Left ventricle myocardium inferior (tissue), 1 donor: ENCODE data around the gene PSG6. TPM values are rescaled to one million over a fixed set of nuclear protein-coding genes. Genes with fewer than 3 reads are reported as not detected.
"Not testable (repeated sequence)": the region's sequence is repeated elsewhere in the genome, so short reads cannot be mapped to it uniquely, and the experiment has no call there.

Source experiments
- DNase-seq: peaks from one replicate; pipeline ENCODE4 v3.0.0-alpha.2; 2020
- H3K27ac ChIP-seq: fragments of 200-600 bp; replicated peaks from 2 replicates; pipeline ENCODE4 v1.8.0; 2021
- H3K27me3 ChIP-seq: fragments of 200-600 bp; 2 replicates; pipeline ENCODE4 v1.8.0; 2021; ENCODE audit warnings: low read depth
- H3K36me3 ChIP-seq: fragments of 200-600 bp; 2 replicates; pipeline ENCODE4 v1.8.0; 2021
- H3K4me1 ChIP-seq: fragments of 200-600 bp; 2 replicates; pipeline ENCODE4 v1.8.0; 2021
- H3K4me3 ChIP-seq: fragments of 200-600 bp; 2 replicates; pipeline ENCODE4 v1.8.0; 2021; ENCODE audit warnings: mild to moderate bottlenecking, moderate library complexity
- H3K9me3 ChIP-seq: fragments of 200-600 bp; replicated peaks from 2 replicates; pipeline ENCODE4 v1.8.0; 2021
- intact Hi-C: fragments of 100-400 bp; cut with micrococcal nuclease; formaldehyde crosslinking; loops from one replicate; pipeline ENCODE4 v1.11.0; 2022
- total RNA-seq: library from RNA; stranded (reverse); fragmentation: NEBNext Ultra II Directional; extraction: Animal tissue kit (Norgen Biotek cat#: 25700); gene quantifications from one replicate; pipeline ENCODE4 v1.2.1, GENCODE V29; 2021
- TF ChIP-seq, protein P1 (sequence below): fragments of 200-600 bp; IDR thresholded peaks from 2 replicates; pipeline ENCODE4 v1.8.0; 2021; ENCODE audit warnings: antibody characterized with exemption, mild to moderate bottlenecking, borderline replicate concordance
- donor health status: DM: no; HTN: yes; CAD: no; lungs with severe emphysema.

The PSG6 gene
- total RNA-seq, 1 donor from 2014 or later = not detected

DNA sequence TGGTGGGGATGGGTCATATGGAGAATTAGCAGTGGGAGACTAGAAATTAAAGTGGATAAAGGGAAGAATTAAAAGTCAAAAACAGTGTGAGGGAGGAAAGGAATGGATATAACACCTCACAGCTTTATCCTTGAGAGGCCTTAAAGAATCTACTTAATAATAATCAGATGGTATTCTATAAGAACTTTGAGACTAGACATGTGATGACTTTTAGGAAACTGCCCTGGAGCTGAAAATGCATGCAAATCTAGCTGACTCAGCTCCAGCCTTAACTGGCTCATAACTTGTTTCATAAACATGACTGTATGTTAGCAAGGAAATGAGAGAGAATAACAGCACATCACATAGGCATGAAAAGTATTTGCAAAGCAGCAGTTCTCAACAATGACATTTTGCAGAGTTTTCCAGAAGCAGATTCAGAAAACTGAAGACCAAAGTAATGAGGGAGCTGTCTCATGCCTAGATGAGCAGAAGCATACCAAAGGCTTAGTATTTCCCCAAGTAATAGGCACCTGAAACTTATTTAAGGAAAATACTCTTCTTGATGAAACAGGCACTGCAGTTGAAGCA is 29.7 kb downstream of the PSG6 start:
- intact Hi-C loops, DNase-seq, H3K27ac ChIP-seq, H3K4me1 ChIP-seq, H3K4me3 ChIP-seq, H3K36me3 ChIP-seq: not testable (repeated sequence)
- H3K9me3 ChIP-seq = peaks cover 18% of the 10 kb centered on the region
- peaks cover 38% of the 10 kb centered on the region for H3K27me3 ChIP-seq

DNA sequence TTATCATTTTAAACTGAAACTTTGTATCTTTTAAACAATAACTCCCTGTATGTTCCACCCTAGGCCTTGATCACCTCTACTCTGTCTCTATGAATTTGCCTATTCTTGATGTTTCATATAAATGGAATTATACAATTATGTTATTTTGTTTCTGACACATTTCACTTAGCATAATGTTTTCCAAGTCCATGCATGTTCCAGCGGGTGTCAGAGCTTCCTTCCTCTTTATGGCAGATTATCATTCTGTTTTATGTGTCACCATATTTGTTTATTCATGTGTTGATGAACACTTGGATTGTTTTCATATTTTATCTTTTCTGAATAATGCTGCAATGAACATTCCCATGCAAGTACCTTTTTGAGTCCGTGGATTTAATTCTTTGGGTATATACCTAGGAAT is 35.0 kb downstream of the PSG6 start:
- peaks cover 43% of the 10 kb centered on the region for H3K27me3 ChIP-seq
- H3K4me3 ChIP-seq, DNase-seq, H3K9me3 ChIP-seq, H3K27ac ChIP-seq, intact Hi-C loops, H3K4me1 ChIP-seq, H3K36me3 ChIP-seq: not testable (repeated sequence)

DNA sequence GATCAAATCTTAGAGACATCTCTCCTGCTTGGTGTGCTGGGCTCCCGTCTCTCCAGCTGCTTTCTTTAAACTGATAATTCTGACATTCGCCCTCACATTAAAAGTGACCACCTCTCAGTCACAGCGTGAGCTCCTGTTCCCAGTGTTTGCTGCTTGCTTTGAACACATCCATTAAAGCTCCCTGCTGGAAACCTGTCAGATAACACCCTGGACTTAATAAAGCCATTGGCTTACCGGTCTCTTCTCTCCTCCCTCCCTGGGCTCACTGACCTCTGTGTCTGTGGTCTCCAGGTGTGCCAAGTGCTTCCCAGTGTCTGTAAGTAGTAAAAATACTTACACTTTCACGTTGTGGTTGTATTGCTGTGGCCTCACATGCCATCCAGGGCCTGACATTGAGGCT is 35.7 kb downstream of the PSG6 start:
- H3K4me3 ChIP-seq, H3K27ac ChIP-seq, H3K9me3 ChIP-seq, intact Hi-C loops, DNase-seq, H3K36me3 ChIP-seq, H3K4me1 ChIP-seq: not testable (repeated sequence)
- peaks cover 37% of the 10 kb centered on the region for H3K27me3 ChIP-seq

DNA sequence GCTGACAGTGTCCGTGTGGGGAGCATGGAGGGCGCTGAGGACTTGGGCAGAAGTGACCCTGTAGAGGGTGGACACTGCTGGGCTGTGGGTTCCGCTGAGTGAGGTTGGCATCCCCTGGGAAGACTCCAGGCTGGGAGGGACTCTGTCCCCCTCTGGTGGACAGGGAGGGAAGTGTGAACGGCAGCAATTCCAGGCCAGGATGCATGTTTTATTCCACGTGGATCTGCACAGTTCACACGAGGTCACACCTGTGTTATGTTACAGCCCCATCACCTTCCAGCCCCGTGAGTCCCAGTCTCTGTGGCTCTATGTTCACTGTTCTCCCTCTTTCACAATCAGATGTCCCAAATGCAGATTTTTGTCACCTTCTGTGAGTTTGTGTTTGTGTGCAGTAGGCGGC is 36.4 kb downstream of the PSG6 start:
- intact Hi-C loops, DNase-seq, H3K4me3 ChIP-seq, H3K9me3 ChIP-seq, H3K4me1 ChIP-seq, H3K36me3 ChIP-seq, H3K27ac ChIP-seq: not testable (repeated sequence)
- peaks cover 33% of the 10 kb centered on the region for H3K27me3 ChIP-seq
- TF ChIP-seq, protein P1, sequence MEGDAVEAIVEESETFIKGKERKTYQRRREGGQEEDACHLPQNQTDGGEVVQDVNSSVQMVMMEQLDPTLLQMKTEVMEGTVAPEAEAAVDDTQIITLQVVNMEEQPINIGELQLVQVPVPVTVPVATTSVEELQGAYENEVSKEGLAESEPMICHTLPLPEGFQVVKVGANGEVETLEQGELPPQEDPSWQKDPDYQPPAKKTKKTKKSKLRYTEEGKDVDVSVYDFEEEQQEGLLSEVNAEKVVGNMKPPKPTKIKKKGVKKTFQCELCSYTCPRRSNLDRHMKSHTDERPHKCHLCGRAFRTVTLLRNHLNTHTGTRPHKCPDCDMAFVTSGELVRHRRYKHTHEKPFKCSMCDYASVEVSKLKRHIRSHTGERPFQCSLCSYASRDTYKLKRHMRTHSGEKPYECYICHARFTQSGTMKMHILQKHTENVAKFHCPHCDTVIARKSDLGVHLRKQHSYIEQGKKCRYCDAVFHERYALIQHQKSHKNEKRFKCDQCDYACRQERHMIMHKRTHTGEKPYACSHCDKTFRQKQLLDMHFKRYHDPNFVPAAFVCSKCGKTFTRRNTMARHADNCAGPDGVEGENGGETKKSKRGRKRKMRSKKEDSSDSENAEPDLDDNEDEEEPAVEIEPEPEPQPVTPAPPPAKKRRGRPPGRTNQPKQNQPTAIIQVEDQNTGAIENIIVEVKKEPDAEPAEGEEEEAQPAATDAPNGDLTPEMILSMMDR = peak; percentile 33

DNA sequence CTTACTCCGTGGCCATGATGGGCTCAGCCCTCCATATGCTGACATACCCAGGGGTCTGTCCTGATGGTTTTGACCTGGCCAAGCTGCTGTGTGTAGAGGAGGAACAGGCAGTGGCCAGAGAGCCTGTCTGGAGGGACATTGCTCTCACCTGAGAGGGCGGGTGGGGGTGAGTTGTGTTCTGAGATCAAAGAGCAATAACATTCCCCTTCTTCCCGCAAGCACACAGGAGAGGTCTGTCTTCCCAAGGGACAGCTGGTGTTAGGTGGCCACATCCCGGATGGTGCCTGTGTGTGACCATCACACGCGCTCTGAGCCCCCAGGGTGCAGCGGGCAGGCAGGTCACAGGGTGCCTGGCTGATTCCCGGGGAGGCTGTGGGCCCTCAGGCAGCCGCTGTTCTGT is 37.1 kb downstream of the PSG6 start:
- H3K4me1 ChIP-seq, H3K36me3 ChIP-seq, DNase-seq, H3K27ac ChIP-seq, intact Hi-C loops, H3K4me3 ChIP-seq, H3K9me3 ChIP-seq: not testable (repeated sequence)
- H3K27me3 ChIP-seq = peaks cover 32% of the 10 kb centered on the region

DNA sequence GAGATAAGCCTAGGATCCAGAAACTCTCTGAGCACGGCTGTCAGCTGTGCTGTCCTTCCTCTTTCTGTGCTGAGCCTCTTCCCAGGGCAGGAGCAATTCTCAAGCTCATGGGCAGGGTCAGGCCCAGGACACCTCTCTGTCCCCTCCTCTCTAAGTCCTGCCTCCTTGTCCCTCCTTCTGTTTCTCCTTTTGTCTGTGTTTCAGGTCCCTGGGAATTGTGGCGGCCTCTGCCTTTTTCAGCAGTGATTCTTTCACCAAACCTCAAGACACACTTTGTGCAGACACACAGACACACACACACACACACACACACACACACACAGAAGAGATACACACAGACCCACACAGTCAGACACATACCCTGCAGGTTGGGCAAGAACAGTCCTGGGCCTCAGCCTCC is 38.1 kb downstream of the PSG6 start, which contains the start of gene PSG1:
TSS of gene PSG1 (minus strand) at position 101 of the 400 bp plus-strand sequence. CDS start 132 bp downstream, outside the sequence.
- TF ChIP-seq, protein P1 = no peak
- intact Hi-C loops = no loop called here

DNA sequence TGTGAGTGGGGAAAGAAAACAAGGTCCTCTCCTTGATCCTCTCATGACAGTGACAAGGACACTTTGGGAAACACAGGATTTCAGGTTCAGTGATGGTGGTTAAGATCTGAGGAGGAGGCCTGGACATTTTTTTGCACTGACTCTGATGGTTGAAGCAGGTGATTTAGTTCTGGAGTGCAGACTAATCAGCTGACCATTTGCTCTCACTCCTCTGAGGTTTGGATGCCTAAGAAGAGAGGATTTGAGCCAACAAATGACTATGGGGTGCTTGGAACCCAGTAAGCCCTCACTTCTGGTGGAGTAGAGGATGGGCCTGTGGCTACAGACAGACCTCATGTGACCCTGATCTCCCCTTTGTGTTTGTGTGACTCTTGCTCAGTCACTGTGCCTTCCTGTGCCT is 41.1 kb downstream of the PSG6 start:
- H3K36me3 ChIP-seq, H3K9me3 ChIP-seq, H3K27ac ChIP-seq, H3K4me1 ChIP-seq, DNase-seq, H3K4me3 ChIP-seq, intact Hi-C loops: not testable (repeated sequence)
- peaks cover 23% of the 10 kb centered on the region for H3K27me3 ChIP-seq

More for the DNA sequence above, 38.1 kb downstream of the PSG6 start, which contains the start of gene PSG1:
- H3K27ac ChIP-seq = no peak within 1 kb of the TSS
- H3K4me3 ChIP-seq = no peak within 1 kb of the TSS
- no peak for DNase-seq
- H3K4me1 ChIP-seq = no peaks in the 10 kb centered on the region
- H3K36me3 ChIP-seq = no peaks in the 10 kb centered on the region
- H3K9me3 ChIP-seq = no peaks in the 10 kb centered on the region
- peaks cover 22% of the 10 kb centered on the region for H3K27me3 ChIP-seq

DNA sequence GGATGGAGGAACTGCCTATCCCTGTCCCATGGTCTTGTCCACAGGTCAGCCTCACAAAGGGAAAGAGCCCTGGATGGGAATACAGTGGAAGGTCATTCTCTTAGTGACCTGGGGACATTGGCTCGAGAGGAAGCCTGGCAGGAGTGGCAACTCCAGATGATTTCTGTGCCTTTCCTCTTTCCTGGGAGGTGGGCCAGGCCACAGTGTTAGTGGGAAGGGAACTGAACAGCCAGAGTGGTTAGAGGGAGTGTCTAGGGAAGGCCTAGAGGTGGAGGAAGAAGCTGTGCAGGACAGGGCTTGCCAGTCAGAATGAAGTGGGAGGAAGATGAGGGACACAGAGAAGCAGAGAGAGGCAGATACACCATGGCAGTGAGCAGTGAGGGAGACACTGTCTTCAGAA is 41.8 kb downstream of the PSG6 start:
- H3K36me3 ChIP-seq, H3K4me1 ChIP-seq, H3K9me3 ChIP-seq, H3K4me3 ChIP-seq, DNase-seq, intact Hi-C loops, H3K27ac ChIP-seq: not testable (repeated sequence)
- H3K27me3 ChIP-seq = peaks cover 24% of the 10 kb centered on the region

DNA sequence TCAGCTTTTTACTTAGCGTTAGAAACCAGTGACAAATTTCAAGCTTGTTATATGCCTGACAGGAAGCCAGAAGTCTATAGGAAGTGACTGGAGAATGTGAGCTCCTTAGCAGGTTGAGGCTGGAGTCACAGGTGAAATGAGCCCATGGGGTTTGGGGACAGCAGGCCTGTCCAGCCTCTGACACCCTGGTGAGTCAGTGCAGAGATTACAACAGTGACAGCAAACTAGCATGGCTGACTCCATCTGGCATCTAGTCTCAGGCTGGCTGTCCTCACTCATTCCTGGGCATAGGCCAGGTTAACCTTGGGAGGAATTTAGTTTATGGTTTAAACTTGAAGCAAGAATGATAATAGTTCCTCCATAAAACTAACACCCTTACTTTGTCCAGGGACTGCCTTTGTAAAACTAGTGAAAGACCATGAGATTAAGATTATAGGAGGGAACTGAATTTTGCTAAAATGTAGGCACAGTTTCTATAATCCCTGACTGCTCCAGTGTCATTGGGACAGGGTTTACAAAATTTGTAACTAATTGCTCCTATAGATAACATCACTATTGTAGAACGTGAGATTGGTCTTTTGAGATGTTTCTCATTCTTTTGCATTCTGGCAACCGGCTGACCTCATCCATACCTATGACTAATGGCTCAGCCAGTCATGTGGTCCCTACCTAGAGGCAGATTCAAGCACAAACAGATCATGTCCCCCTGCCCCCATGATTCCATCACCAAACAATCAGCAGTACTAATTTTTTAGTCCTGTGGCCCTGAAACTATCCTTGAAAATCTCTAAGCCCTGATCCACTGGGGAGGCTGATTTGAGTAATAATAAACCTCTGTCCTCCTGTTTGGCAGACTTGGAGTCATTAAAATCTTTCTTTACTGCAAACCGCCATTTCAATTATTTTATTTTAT is 42.5 kb downstream of the PSG6 start:
- peaks cover 17% of the 10 kb centered on the region for H3K27me3 ChIP-seq
- H3K4me1 ChIP-seq, H3K36me3 ChIP-seq, H3K4me3 ChIP-seq, DNase-seq, H3K9me3 ChIP-seq, intact Hi-C loops, H3K27ac ChIP-seq: not testable (repeated sequence)

DNA sequence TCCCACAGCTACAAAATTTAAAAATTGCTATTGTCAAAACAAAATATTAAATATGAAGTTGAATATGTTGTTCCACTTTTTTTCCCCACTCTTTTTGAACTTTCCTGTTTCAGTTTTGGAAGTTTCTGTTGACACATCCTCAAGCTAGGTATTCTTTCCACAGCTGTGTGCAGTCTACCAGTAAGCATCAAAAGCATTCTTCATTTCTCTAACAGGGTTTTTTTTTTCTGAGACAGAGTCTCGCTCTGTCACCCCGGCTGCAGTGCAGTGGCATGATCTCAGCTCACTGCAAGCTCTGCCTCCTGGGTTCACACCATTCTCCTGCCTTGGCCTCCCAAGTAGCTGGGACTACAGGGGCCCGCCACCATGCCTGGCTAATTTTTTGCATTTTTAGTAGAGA is 43.6 kb downstream of the PSG6 start:
- peaks cover 19% of the 10 kb centered on the region for H3K27me3 ChIP-seq
- H3K9me3 ChIP-seq, intact Hi-C loops, H3K36me3 ChIP-seq, H3K4me1 ChIP-seq, H3K4me3 ChIP-seq, DNase-seq, H3K27ac ChIP-seq: not testable (repeated sequence)
